CD8-positive, alpha-beta memory T cell (primary cell): Measurements from ENCODE around the gene SUPT3H. TPM values are rescaled to one million over a fixed set of nuclear protein-coding genes. Genes with fewer than 3 reads are reported as not detected.

Experiments
- CTCF ChIA-PET: fragments of 350-600 bp; sonication (Branson Sonifier 250); formaldehyde crosslinking; loops from one replicate; lab custom pipeline; 2021; ENCODE audit warnings: antibody characterized with exemption; lab: Charles Lee
- POLR2A ChIA-PET: fragments of 350-600 bp; sonication (Branson Sonifier 250); formaldehyde crosslinking; loops from one replicate; lab custom pipeline; 2021; ENCODE audit warnings: antibody characterized with exemption; lab: Charles Lee
- DNase-seq, 5 donors: peaks; one replicate each; pipeline versions ENCODE4 v3.0.0 to v3.0.0-alpha.2; 2020 to 2022; ENCODE audit warnings: mixed read lengths in 1 of 5
- H3K27ac ChIP-seq: one replicate; pipeline ENCODE4 v1.7.0; 2013; ENCODE audit warnings: low read depth, mild to moderate bottlenecking, low read length, moderate library complexity
- H3K27me3 ChIP-seq: 2 replicates; pipeline ENCODE4 v1.7.0; 2013; ENCODE audit warnings: low read length, mild to moderate bottlenecking; ENCODE audit not compliant: insufficient read depth, poor library complexity, severe bottlenecking
- H3K36me3 ChIP-seq: 2 replicates; pipeline ENCODE4 v1.7.0; 2013; ENCODE audit warnings: mild to moderate bottlenecking, low read length, moderate library complexity; ENCODE audit not compliant: insufficient read depth
- H3K4me1 ChIP-seq: 2 replicates; pipeline ENCODE4 v1.7.0; 2013; ENCODE audit warnings: mild to moderate bottlenecking, low read length, moderate library complexity; ENCODE audit not compliant: insufficient read depth
- H3K4me3 ChIP-seq: 2 replicates; pipeline ENCODE4 v1.7.0; 2013; ENCODE audit warnings: mild to moderate bottlenecking, low read length
- H3K9me3 ChIP-seq: 2 replicates; pipeline ENCODE4 v1.7.0; 2013; ENCODE audit warnings: mild to moderate bottlenecking, low read length
- H3K27ac Mint-ChIP-seq, 8 donors: one replicate each; pipeline ENCODE4 v1.8.0; 2020 to 2021; ENCODE audit warnings: mixed read lengths in 8 of 8, mild to moderate bottlenecking in 6 of 8, inconsistent platforms in 3 of 8, moderate library complexity in 3 of 8
- H3K27me3 Mint-ChIP-seq, 2 donors: one replicate each; pipeline ENCODE4 v1.8.0; 2020 to 2021; ENCODE audit warnings: mixed read lengths in 2 of 2, mild to moderate bottlenecking in 1 of 2, moderate library complexity in 1 of 2
- H3K36me3 Mint-ChIP-seq, 3 donors: one replicate each; pipeline ENCODE4 v1.8.0; 2020 to 2021; ENCODE audit warnings: mixed read lengths in 3 of 3, inconsistent platforms in 1 of 3, mild to moderate bottlenecking in 1 of 3
- H3K4me1 Mint-ChIP-seq, 3 donors: one replicate each; pipeline ENCODE4 v1.8.0; 2020 to 2021; ENCODE audit warnings: mixed read lengths in 3 of 3, inconsistent platforms in 1 of 3, mild to moderate bottlenecking in 1 of 3
- H3K4me3 Mint-ChIP-seq, 7 donors: one replicate each; pipeline ENCODE4 v1.8.0; 2020 to 2021; ENCODE audit warnings: mixed read lengths in 7 of 7, mild to moderate bottlenecking in 6 of 7, moderate library complexity in 4 of 7, inconsistent platforms in 2 of 7
- H3K9me3 Mint-ChIP-seq, 5 donors: one replicate each; pipeline ENCODE4 v1.8.0; 2020 to 2022; ENCODE audit warnings: mixed read lengths in 5 of 5, mild to moderate bottlenecking in 3 of 5, moderate library complexity in 2 of 5, inconsistent platforms in 1 of 5
- polyA plus RNA-seq: library from polyadenylated mRNA; unstranded; fragments of 300-500 nt; fragmentation: Illumina TruSeq; gene quantifications from one replicate; pipeline ENCODE4 v1.2.3, GENCODE V29; 2021
- total RNA-seq, 2 experiments: library from RNA; stranded (reverse); gene quantifications; one replicate each; pipeline ENCODE4 v1.2.3, GENCODE V29; 2021

The SUPT3H gene
- total and polyA plus RNA-seq, 3 experiments from 2014 or later = 13.7 to 17.1 (median 14.6) TPM

DNA sequence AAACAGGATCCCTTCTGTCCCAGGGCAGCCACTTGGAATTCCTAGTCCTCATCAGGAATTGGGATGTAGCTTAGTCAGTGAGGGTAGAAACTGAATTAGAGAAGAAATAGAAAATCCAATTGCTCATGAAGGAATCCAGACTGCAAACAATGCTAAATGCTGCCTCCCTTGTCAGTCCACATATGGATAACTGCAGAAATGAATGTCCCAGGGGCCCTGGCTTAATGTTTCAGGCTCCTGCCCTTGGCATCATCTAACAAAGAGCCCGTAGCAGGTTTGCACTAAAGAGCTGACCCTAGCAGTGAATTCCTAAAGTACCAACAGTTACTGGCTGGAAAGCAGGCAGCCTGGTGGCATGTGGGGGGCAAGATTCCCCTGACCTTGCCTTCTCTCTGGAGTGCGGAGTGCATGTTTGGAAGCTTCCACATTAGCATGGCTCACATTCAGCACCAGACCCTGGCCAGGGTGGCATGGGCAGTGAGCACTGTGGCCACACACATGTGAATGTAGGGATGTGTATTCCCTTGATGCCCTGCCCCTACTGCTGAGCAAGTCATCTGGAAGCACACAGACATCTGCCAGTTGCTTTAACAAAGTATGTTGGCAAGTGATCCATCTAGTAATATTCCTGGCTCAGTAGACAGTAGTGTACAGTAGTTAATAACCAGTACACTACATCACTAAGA, 595.7 kb downstream of the SUPT3H start:
- Histone ChIP-seq H3K27me3 (no peaks in the 10 kb centered on the region), H3K4me3 (no peak overlapping the region), H3K27ac (no peak overlapping the region), H3K36me3 (no peaks in the 10 kb centered on the region), H3K4me1 (peaks cover under 1% of the 10 kb centered on the region), H3K9me3 (no peaks in the 10 kb centered on the region)
- Mint-ChIP-seq H3K27ac (no peak overlapping the region), H3K4me1 (peaks cover 0 to 8% (median 8%) of the 10 kb centered on the region in 3 donors), H3K27me3 (no peaks in the 10 kb centered on the region), H3K9me3 (peaks cover 0 to 6% (median 5%) of the 10 kb centered on the region in 5 donors), H3K4me3 (no peak overlapping the region), H3K36me3 (peaks cover 0 to 20% (median 0%) of the 10 kb centered on the region in 3 donors)
- DNase-seq = no peak
- ChIA-PET POLR2A (no interaction called here), CTCF (no interaction called here)

DNA sequence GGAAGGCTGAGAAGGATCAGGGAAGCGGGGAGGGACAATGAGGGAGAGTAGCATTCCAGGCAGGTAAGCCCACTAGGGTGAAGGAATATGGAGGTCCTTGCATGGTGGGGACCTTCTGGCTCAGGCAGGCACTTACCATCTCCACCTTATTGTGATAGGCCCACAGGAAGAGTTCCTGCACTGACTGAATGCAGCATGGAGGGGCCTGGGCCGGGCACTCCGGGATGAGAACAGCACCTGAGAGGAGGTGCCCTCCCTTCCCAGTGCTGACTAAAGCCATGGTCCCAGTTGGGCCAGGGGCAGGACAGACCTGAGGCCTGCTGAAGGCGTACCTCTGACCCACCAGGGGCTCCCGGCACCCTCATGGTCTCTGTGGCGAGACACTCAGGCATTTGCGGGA, 597.6 kb downstream of the SUPT3H start:
- Histone ChIP-seq H3K4me1 (no peaks in the 10 kb centered on the region), H3K4me3 (no peak overlapping the region), H3K27me3 (no peaks in the 10 kb centered on the region), H3K36me3 (no peaks in the 10 kb centered on the region), H3K27ac (no peak overlapping the region), H3K9me3 (no peaks in the 10 kb centered on the region)
- DNase-seq = no peak
- no peak overlapping the region for H3K4me3 Mint-ChIP-seq
- H3K27ac Mint-ChIP-seq = no peak overlapping the region
- peaks cover 0 to 20% (median 0%) of the 10 kb centered on the region in 3 donors for H3K36me3 Mint-ChIP-seq
- peaks cover 0 to 6% (median 5%) of the 10 kb centered on the region in 5 donors for H3K9me3 Mint-ChIP-seq
- H3K4me1 Mint-ChIP-seq = peaks cover 0 to 8% (median 8%) of the 10 kb centered on the region in 3 donors
- H3K27me3 Mint-ChIP-seq = no peaks in the 10 kb centered on the region
- ChIA-PET CTCF (no interaction called here), POLR2A (no interaction called here)

DNA sequence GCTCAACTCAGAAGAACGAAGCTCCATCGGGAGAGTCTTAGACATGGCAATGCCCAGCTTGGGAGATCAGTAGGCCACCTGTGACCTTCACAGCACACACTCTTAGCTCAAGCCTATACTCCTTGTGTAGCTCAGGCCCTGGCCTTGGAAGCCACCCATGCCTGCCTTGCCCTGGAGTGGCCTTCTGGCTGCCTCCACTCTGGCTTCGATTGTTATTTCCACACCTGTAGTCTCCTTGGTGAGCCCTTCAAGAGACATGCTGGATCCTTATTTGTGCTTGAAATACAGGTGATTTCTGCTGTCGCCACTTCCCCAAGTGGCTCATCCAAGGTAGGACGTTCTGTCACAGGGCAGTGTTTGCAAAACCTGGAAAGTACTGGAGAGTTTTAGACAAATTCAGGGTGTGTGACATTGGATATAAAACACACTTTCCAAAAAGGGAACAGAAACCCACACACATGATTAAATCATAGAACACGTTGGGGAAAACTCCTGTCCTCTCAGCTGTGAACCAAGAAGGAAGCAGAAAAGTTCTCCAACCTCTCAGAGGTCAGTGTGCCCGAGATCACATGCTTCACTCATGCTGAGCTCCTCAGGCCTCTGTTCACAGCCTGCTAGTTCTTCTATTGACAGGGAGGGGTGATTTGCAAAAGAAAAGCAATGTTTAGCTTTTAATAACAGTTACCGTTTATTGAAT, 598.5 kb downstream of the SUPT3H start:
- CTCF ChIA-PET = no interaction called here
- no peaks in the 10 kb centered on the region for H3K4me1 ChIP-seq
- no peaks in the 10 kb centered on the region for H3K36me3 ChIP-seq
- no peaks in the 10 kb centered on the region for H3K9me3 ChIP-seq
- no peaks in the 10 kb centered on the region for H3K27me3 Mint-ChIP-seq
- POLR2A ChIA-PET = no interaction called here
- no peak overlapping the region for H3K27ac Mint-ChIP-seq
- peaks cover 0 to 8% (median 8%) of the 10 kb centered on the region in 3 donors for H3K4me1 Mint-ChIP-seq
- peaks cover 0 to 11% (median 0%) of the 10 kb centered on the region in 3 donors for H3K36me3 Mint-ChIP-seq
- no peak overlapping the region for H3K4me3 Mint-ChIP-seq
- no peak for DNase-seq
- H3K27ac ChIP-seq = no peak overlapping the region
- H3K4me3 ChIP-seq = no peak overlapping the region
- H3K27me3 ChIP-seq = no peaks in the 10 kb centered on the region
- peaks cover 0 to 5% (median 2%) of the 10 kb centered on the region in 5 donors for H3K9me3 Mint-ChIP-seq

Other genes starting within 250 kb of the SUPT3H start
- 10 to 100 TPM; 25.3 to 25.8 TPM for gene RUNX2, start 49.6 kb downstream of the SUPT3H start, total RNA-seq
- gene RUNX2, start 49.6 kb downstream of the SUPT3H start, polyA plus RNA-seq = 16.1 TPM